HepG2 (cell line): ENCODE results near the gene BPIFB6. TPM values are rescaled to one million over a fixed set of nuclear protein-coding genes. Genes with fewer than 3 reads are reported as not detected.
A peak's percentile ranks its signal among the peaks of the same experiment; 100 is the strongest.

ENCODE experiments used
- ASH2L ChIP-seq: fragments of 300-600, 200-600 bp; sonication (generic); IDR thresholded peaks from 2 replicates; pipeline ENCODE4 v1.7.0; 2017; ENCODE audit warnings: low read depth, mild to moderate bottlenecking, moderate library complexity, mixed read lengths, low read length; ENCODE audit not compliant: insufficient read length
- ATF2 ChIP-seq: sonication (generic); formaldehyde crosslinking; IDR thresholded peaks from 2 replicates; pipeline ENCODE4 v1.4.0; 2020; ENCODE audit warnings: missing genetic modification reagents
- E2F5 ChIP-seq: sonication (generic); formaldehyde crosslinking; conservative IDR thresholded peaks from 2 replicates; pipeline ENCODE4 v1.4.0; 2020; ENCODE audit warnings: missing genetic modification reagents
- GMEB1 ChIP-seq: sonication (generic); formaldehyde crosslinking; IDR thresholded peaks from 2 replicates; pipeline ENCODE4 v1.5.1; 2020; ENCODE audit warnings: missing genetic modification reagents, mild to moderate bottlenecking, borderline replicate concordance
- GZF1 ChIP-seq: sonication (generic); formaldehyde crosslinking; IDR thresholded peaks from 2 replicates; pipeline ENCODE4 v1.5.1; 2020; ENCODE audit warnings: mild to moderate bottlenecking, missing genetic modification reagents
- MEF2D ChIP-seq: sonication (generic); formaldehyde crosslinking; IDR thresholded peaks from 2 replicates; pipeline ENCODE4 v1.5.1; 2020; ENCODE audit warnings: mild to moderate bottlenecking, missing genetic modification reagents
- SMAD1 ChIP-seq: sonication (generic); formaldehyde crosslinking; IDR thresholded peaks from 2 replicates; pipeline ENCODE4 v1.4.0; 2020; ENCODE audit warnings: missing genetic modification reagents, low read depth, mild to moderate bottlenecking, borderline replicate concordance
- TBX3 ChIP-seq: fragments of 450-650 bp; IDR thresholded peaks from 2 replicates; pipeline ENCODE4 v1.6.1; 2017; ENCODE audit warnings: antibody characterized with exemption, mild to moderate bottlenecking, inconsistent platforms, borderline replicate concordance
- TERF1 ChIP-seq: sonication (generic); formaldehyde crosslinking; IDR thresholded peaks from 2 replicates; pipeline ENCODE4 v1.8.0; 2022; ENCODE audit warnings: mild to moderate bottlenecking, missing genetic modification reagents, moderate library complexity
- UBTF ChIP-seq: sonication (generic); formaldehyde crosslinking; IDR thresholded peaks from 2 replicates; pipeline ENCODE4 v1.4.0; 2020; ENCODE audit warnings: mild to moderate bottlenecking, missing genetic modification reagents
- ZNF513 ChIP-seq: sonication (generic); formaldehyde crosslinking; conservative IDR thresholded peaks from 2 replicates; pipeline ENCODE4 v1.5.0; 2020; ENCODE audit warnings: missing genetic modification reagents
- ZNF768 ChIP-seq: sonication (generic); formaldehyde crosslinking; IDR thresholded peaks from 2 replicates; pipeline ENCODE4 v1.4.0; 2020; ENCODE audit warnings: missing genetic modification reagents
- ZNF879 ChIP-seq: sonication (generic); formaldehyde crosslinking; IDR thresholded peaks from 2 replicates; pipeline ENCODE4 v1.8.1; 2023; ENCODE audit warnings: missing genetic modification reagents
- polyA plus RNA-seq, 8 experiments: library from polyadenylated mRNA; depleted of rRNA in 3 of 8; stranded (reverse) in 7 of 8; unstranded in 1 of 8; fragments of >200 nt; fragmentation: Illumina TruSeq in 4 of 8; extraction: Trizol in 4 of 8; gene quantifications; 2 replicates each; pipeline versions ENCODE4 v1.2.1 to v1.2.3, GENCODE V29; 2011 to 2016; ENCODE audit warnings: low read depth in 4 of 8, missing spikeins in 1 of 8, mixed read lengths in 1 of 8; ENCODE audit not compliant: insufficient read depth in 1 of 8
- total RNA-seq, 5 experiments: library from RNA; depleted of rRNA; stranded (reverse); fragments of >200 nt; fragmentation: Illumina TruSeq; extraction: Trizol; gene quantifications; 2 replicates each; pipeline ENCODE4 v1.2.3, GENCODE V29; 2016; ENCODE audit warnings: low read depth in 1 of 5
- TF ChIP-seq, protein P1 (sequence below): sonication (generic); formaldehyde crosslinking; IDR thresholded peaks from 2 replicates; pipeline ENCODE4 v1.4.0; 2020; ENCODE audit warnings: missing genetic modification reagents, borderline replicate concordance

BPIFB6 gene
- total and polyA plus RNA-seq, 2 of the 13 experiments (the other 11 are each of a cell fraction or from before 2014, with no cell fraction given) = 0.13 to 1.7 TPM

DNA sequence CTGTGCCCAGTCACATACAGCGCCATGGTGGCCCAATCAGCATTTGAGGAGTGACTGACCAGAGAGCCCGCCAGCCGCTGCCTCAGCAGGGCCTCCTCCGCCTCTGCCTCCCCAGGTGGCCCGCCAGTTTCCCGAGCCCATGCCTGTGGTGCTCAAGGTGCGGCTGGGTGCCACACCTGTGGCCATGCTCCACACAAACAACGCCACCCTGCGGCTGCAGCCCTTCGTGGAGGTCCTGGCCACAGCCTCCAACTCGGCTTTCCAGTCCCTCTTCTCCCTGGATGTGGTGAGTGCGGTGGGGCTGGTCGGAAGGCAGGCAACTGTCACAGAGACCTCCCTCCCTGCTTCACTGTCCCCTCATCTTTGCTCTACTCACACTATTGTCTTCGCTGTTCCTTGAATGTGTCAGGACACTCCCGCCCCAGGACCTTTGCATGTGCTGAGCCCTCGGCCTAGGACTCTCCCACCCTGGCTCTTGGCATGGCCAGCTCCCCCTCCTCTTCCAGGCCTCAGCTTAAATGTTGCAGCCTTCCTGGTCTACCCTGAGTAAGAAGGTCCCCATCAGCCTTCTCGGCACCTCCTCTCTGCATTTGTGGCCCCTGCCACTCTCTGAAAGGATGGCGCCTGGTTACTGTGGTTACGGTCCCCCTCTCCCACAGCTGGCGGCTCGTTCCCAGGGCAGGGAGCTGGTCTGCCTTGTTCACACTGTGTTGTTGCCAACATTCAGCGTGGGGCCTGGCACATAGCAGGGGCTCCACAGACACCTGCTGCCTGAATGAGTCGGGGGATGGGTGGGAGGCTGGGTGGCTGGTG is 11.8 kb upstream of the BPIFB6 start (continued):
- TF ChIP-seq ZNF513 (CRISPR knock-in tag) (no peak), SMAD1 (CRISPR knock-in tag) (0 out of 2 replicates have a peak, but pooled peaks have one; percentile 53), TBX3 (no peak), GMEB1 (CRISPR knock-in tag) (no peak), UBTF (0 out of 2 replicates have a peak, but pooled peaks have one; percentile 7), ZNF768 (no peak), ATF2 (CRISPR knock-in tag) (no peak), ASH2L (no peak), GZF1 (CRISPR knock-in tag) (no peak), ZNF879 (CRISPR knock-in tag) (0 out of 2 replicates have a peak, but pooled peaks have one; percentile 25), E2F5 (CRISPR knock-in tag) (no peak), MEF2D (0 out of 2 replicates have a peak, but pooled peaks have one; percentile 29), TERF1 (CRISPR knock-in tag) (0 out of 2 replicates have a peak, but pooled peaks have one; percentile 62)
- TF ChIP-seq, protein P1, sequence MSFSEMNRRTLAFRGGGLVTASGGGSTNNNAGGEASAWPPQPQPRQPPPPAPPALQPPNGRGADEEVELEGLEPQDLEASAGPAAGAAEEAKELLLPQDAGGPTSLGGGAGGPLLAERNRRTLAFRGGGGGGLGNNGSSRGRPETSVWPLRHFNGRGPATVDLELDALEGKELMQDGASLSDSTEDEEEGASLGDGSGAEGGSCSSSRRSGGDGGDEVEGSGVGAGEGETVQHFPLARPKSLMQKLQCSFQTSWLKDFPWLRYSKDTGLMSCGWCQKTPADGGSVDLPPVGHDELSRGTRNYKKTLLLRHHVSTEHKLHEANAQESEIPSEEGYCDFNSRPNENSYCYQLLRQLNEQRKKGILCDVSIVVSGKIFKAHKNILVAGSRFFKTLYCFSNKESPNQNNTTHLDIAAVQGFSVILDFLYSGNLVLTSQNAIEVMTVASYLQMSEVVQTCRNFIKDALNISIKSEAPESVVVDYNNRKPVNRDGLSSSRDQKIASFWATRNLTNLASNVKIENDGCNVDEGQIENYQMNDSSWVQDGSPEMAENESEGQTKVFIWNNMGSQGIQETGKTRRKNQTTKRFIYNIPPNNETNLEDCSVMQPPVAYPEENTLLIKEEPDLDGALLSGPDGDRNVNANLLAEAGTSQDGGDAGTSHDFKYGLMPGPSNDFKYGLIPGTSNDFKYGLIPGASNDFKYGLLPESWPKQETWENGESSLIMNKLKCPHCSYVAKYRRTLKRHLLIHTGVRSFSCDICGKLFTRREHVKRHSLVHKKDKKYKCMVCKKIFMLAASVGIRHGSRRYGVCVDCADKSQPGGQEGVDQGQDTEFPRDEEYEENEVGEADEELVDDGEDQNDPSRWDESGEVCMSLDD (CRISPR knock-in tag) = no peak
